Neural cell (in vitro differentiated cells): ENCODE data around the gene ZNF613. TPM values are rescaled to one million over a fixed set of nuclear protein-coding genes. Genes with fewer than 3 reads are reported as not detected.
"Not testable (repeated sequence)": the region's sequence is repeated elsewhere in the genome, so short reads cannot be mapped to it uniquely, and the experiment has no call there.

Experiments used
- H2AFZ ChIP-seq: fragments of 200-600, 300-800 bp; sonication (generic), shearing (Covaris generic); 2 replicates; pipeline ENCODE4 v1.6.0; 2014; ENCODE audit warnings: low read depth, mild to moderate bottlenecking, antibody characterized with exemption, low read length, moderate library complexity
- H3F3A ChIP-seq: fragments of 200-600 bp; shearing (Covaris generic); 2 replicates; pipeline ENCODE4 v1.6.1; 2016; ENCODE audit warnings: mild to moderate bottlenecking, moderate library complexity, mixed read lengths, antibody characterized with exemption, low read length; ENCODE audit not compliant: insufficient read depth, poor library complexity, severe bottlenecking
- H3K27ac ChIP-seq: fragments of 200-600, 300-800 bp; sonication (generic), shearing (Covaris generic); 2 replicates; pipeline ENCODE4 v1.5.1; 2014; ENCODE audit warnings: mild to moderate bottlenecking, low read length, moderate library complexity
- H3K27me3 ChIP-seq: fragments of 300-800, 200-600 bp; sonication (generic), shearing (Covaris generic); 2 replicates; pipeline ENCODE4 v1.6.0; 2014; ENCODE audit warnings: mild to moderate bottlenecking, low read depth, low read length, moderate library complexity; ENCODE audit not compliant: insufficient read depth
- H3K36me3 ChIP-seq: fragments of 300-800, 200-600 bp; sonication (generic), shearing (Covaris generic); 2 replicates; pipeline ENCODE4 v1.5.1; 2014; ENCODE audit warnings: mild to moderate bottlenecking, antibody characterized with exemption, low read length, moderate library complexity; ENCODE audit not compliant: insufficient read depth
- H3K4me2 ChIP-seq: fragments of 300-800, 200-600 bp; sonication (generic), shearing (Covaris generic); 2 replicates; pipeline ENCODE4 v1.6.0; 2014; ENCODE audit warnings: mild to moderate bottlenecking, low read length
- H3K4me3 ChIP-seq: fragments of 300-800, 200-600 bp; sonication (generic), shearing (Covaris generic); 2 replicates; pipeline ENCODE4 v1.5.1; 2014; ENCODE audit warnings: mild to moderate bottlenecking, low read length, moderate library complexity
- H3K79me2 ChIP-seq: fragments of 200-600 bp; shearing (Covaris generic); replicated peaks from 2 replicates; pipeline ENCODE4 v1.6.0; 2014; ENCODE audit warnings: mild to moderate bottlenecking, low read length, moderate library complexity; ENCODE audit not compliant: insufficient read depth
- H3K9ac ChIP-seq: fragments of 300-800, 200-600 bp; sonication (generic), shearing (Covaris generic); 2 replicates; pipeline ENCODE4 v1.6.1; 2016; ENCODE audit warnings: mild to moderate bottlenecking, low read length, mixed read lengths
- H3K9me2 ChIP-seq: fragments of 200-600 bp; shearing (Covaris generic); 2 replicates; pipeline ENCODE4 v1.6.1; 2016; ENCODE audit warnings: mild to moderate bottlenecking, low read length, mixed read lengths; ENCODE audit not compliant: insufficient read depth
- H3K9me3 ChIP-seq: fragments of 200-600, 300-800 bp; sonication (generic), shearing (Covaris generic); 2 replicates; pipeline ENCODE4 v1.6.1; 2016; ENCODE audit warnings: mild to moderate bottlenecking, mixed run types, low read length, moderate library complexity, mixed read lengths
- H4K20me1 ChIP-seq: fragments of 200-600 bp; shearing (Covaris generic); 2 replicates; pipeline ENCODE4 v1.6.1; 2016; ENCODE audit warnings: mild to moderate bottlenecking, mixed run types; ENCODE audit not compliant: insufficient read depth
- EP300 ChIP-seq: fragments of 450-650 bp; conservative IDR thresholded peaks from 2 replicates; pipeline ENCODE4 v1.6.1; 2014; ENCODE audit warnings: antibody characterized with exemption, mild to moderate bottlenecking, moderate library complexity; ENCODE audit not compliant: poor library complexity, severe bottlenecking
- EZH2 ChIP-seq: fragments of 200-600, 300-800 bp; shearing (Covaris generic), sonication (generic); IDR thresholded peaks from 2 replicates; pipeline ENCODE4 v1.6.1; 2014; ENCODE audit warnings: antibody characterized with exemption, low read length, borderline replicate concordance, mild to moderate bottlenecking; ENCODE audit not compliant: insufficient read depth, poor library complexity, severe bottlenecking
- MXI1 ChIP-seq: fragments of 450-650 bp; conservative IDR thresholded peaks from 2 replicates; pipeline ENCODE4 v1.6.1; 2014; ENCODE audit warnings: antibody characterized with exemption, mild to moderate bottlenecking; ENCODE audit not compliant: poor library complexity, severe bottlenecking
- POLR2AphosphoS5 ChIP-seq: IDR thresholded peaks from 2 replicates; pipeline ENCODE4 v1.6.1; 2012
- RAD21 ChIP-seq: fragments of 450-650 bp; conservative IDR thresholded peaks from 2 replicates; pipeline ENCODE4 v1.6.1; 2014; ENCODE audit warnings: antibody characterized with exemption, mild to moderate bottlenecking, moderate library complexity
- SMC3 ChIP-seq: fragments of 450-650 bp; conservative IDR thresholded peaks from 2 replicates; pipeline ENCODE4 v1.6.1; 2014; ENCODE audit warnings: antibody characterized with exemption, mild to moderate bottlenecking, moderate library complexity; ENCODE audit not compliant: poor library complexity
- TAF1 ChIP-seq: IDR thresholded peaks from 2 replicates; pipeline ENCODE4 v1.6.1; 2012; ENCODE audit warnings: low read depth
- polyA plus RNA-seq: library from polyadenylated mRNA; depleted of rRNA; stranded (reverse); fragments of >200 nt; gene quantifications from 2 replicates; pipeline ENCODE4 v1.2.3, GENCODE V29; 2014
- TF ChIP-seq, protein P1 (sequence below): fragments of 450-650 bp; IDR thresholded peaks from 2 replicates; pipeline ENCODE4 v1.5.1; 2014; ENCODE audit warnings: antibody characterized with exemption, mild to moderate bottlenecking, moderate library complexity; ENCODE audit not compliant: poor library complexity, severe bottlenecking
- TF ChIP-seq, protein P2 (sequence below): IDR thresholded peaks from 2 replicates; pipeline ENCODE4 v1.6.1; 2012; ENCODE audit warnings: borderline replicate concordance

ZNF613 gene
- polyA plus RNA-seq, 1 donor from 2014 or later: 10.9 TPM

DNA sequence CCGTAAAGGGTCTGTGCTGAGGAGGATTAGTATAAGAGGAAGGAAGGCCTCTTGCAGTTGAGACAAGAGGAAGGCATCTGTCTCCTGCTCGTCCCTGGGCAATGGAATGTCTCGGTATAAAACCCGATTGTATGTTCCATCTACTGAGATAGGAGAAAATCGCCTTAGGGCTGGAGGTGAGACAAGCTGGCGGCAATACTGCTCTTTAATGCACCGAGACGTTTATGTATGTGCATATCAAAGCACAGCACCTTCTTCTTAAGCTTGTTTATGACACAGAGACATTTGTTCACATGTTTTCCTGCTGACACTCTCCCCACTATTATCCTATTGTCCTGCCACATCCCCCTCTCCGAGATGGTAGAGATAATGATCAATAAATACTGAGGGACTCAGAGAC, 21.2 kb upstream of the ZNF613 start:
- H3K79me2 ChIP-seq: peaks cover 35% of the 10 kb centered on the region
- not testable (repeated sequence) for H3K27ac ChIP-seq, H3K27me3 ChIP-seq, H3K4me2 ChIP-seq, H4K20me1 ChIP-seq, H3K9me3 ChIP-seq, H3K36me3 ChIP-seq, H2AFZ ChIP-seq, H3F3A ChIP-seq, H3K9me2 ChIP-seq, H3K9ac ChIP-seq, H3K4me3 ChIP-seq

DNA sequence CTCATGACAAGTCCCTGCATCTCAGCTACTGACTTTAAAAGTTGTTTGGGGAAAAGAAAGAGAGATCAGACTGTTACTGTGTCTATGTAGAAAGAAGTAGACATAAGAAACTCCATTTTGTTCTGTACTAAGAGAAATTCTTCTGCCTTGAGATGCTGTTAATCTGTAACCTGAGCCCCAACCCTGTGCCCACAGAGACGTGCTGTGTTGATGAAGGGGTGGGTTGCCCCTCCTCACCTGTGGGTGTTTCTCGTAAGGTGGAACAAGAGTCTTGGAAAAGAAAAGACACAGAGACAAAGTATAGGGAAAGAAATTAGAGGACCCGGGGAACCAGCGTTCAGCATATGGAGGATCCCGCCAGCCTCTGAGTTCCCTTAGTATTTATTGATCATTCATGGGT, 19.3 kb upstream of the ZNF613 start:
- H4K20me1 ChIP-seq, H3K27me3 ChIP-seq, H3K4me2 ChIP-seq, H3K9me3 ChIP-seq, H3K9me2 ChIP-seq, H3K9ac ChIP-seq, H3F3A ChIP-seq, H3K27ac ChIP-seq, H2AFZ ChIP-seq, H3K36me3 ChIP-seq, H3K4me3 ChIP-seq: not testable (repeated sequence)
- peaks cover 18% of the 10 kb centered on the region for H3K79me2 ChIP-seq

DNA sequence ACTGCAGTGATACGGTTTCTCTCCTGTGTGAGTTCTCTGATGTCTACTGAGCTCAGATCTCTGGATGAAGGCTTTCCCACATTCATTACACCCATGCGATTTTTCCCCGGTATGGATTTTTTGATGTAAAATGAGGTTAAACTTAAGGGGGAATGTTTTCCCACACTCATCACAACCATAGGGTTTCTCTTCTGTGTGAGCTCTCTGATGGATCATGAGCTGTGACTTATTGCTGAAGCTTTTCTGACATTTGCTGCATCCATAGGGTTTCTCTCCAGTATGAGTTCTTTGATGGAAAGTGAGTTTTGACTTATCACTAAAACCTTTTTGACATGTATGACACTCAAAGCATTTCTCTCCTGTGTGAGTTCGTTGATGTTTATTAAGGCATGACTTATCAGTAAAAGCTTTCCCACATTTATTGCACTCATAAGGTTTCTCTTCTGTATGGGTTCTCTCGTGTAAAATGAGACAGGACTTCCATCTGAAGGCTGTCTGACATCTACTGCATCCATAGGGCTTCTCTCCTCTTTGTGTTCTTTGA, 11.9 kb upstream of the ZNF613 start:
- Histone ChIP-seq H3K79me2 (no peaks in the 10 kb centered on the region), H3K36me3 (no peaks in the 10 kb centered on the region), H3K27me3 (no peaks in the 10 kb centered on the region), H3K9me3 (peaks cover 5% of the 10 kb centered on the region), H3K9me2 (no peaks in the 10 kb centered on the region), H4K20me1 (no peaks in the 10 kb centered on the region), H3K4me3 (no peak overlapping the region), H3K9ac (no peak overlapping the region), H3K4me2 (no peak overlapping the region), H2AFZ (no peak overlapping the region), H3K27ac (no peak overlapping the region), H3F3A (no peaks in the 10 kb centered on the region)
- TF ChIP-seq EZH2 (no peak), SMC3 (no peak), POLR2AphosphoS5 (no peak), MXI1 (no peak), EP300 (no peak), RAD21 (no peak), TAF1 (no peak)
- TF ChIP-seq, protein P1, sequence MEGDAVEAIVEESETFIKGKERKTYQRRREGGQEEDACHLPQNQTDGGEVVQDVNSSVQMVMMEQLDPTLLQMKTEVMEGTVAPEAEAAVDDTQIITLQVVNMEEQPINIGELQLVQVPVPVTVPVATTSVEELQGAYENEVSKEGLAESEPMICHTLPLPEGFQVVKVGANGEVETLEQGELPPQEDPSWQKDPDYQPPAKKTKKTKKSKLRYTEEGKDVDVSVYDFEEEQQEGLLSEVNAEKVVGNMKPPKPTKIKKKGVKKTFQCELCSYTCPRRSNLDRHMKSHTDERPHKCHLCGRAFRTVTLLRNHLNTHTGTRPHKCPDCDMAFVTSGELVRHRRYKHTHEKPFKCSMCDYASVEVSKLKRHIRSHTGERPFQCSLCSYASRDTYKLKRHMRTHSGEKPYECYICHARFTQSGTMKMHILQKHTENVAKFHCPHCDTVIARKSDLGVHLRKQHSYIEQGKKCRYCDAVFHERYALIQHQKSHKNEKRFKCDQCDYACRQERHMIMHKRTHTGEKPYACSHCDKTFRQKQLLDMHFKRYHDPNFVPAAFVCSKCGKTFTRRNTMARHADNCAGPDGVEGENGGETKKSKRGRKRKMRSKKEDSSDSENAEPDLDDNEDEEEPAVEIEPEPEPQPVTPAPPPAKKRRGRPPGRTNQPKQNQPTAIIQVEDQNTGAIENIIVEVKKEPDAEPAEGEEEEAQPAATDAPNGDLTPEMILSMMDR: no peak
- TF ChIP-seq, protein P2, sequence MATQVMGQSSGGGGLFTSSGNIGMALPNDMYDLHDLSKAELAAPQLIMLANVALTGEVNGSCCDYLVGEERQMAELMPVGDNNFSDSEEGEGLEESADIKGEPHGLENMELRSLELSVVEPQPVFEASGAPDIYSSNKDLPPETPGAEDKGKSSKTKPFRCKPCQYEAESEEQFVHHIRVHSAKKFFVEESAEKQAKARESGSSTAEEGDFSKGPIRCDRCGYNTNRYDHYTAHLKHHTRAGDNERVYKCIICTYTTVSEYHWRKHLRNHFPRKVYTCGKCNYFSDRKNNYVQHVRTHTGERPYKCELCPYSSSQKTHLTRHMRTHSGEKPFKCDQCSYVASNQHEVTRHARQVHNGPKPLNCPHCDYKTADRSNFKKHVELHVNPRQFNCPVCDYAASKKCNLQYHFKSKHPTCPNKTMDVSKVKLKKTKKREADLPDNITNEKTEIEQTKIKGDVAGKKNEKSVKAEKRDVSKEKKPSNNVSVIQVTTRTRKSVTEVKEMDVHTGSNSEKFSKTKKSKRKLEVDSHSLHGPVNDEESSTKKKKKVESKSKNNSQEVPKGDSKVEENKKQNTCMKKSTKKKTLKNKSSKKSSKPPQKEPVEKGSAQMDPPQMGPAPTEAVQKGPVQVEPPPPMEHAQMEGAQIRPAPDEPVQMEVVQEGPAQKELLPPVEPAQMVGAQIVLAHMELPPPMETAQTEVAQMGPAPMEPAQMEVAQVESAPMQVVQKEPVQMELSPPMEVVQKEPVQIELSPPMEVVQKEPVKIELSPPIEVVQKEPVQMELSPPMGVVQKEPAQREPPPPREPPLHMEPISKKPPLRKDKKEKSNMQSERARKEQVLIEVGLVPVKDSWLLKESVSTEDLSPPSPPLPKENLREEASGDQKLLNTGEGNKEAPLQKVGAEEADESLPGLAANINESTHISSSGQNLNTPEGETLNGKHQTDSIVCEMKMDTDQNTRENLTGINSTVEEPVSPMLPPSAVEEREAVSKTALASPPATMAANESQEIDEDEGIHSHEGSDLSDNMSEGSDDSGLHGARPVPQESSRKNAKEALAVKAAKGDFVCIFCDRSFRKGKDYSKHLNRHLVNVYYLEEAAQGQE: no peak
